ENCODE measurements around the gene SLC35D3. TPM values are rescaled to one million over a fixed set of nuclear protein-coding genes. Genes with fewer than 3 reads are reported as not detected.
"Not testable (repeated sequence)": the region's sequence is repeated elsewhere in the genome, so short reads cannot be mapped to it uniquely, and the experiment has no call there.

The SLC35D3 gene
- total RNA-seq, 1 donor from 2014 or later = not detected

- no peak for DNase-seq (ENCODE audit: low spot score in 2 of 2)
- Histone ChIP-seq H3K4me1 (no peaks in the 10 kb centered on the region), H3K4me3 (no peak overlapping the region), H3K27me3 (no peaks in the 10 kb centered on the region), H3K9me3 (no peaks in the 10 kb centered on the region), H3K27ac (no peak overlapping the region), H3K36me3 (no peaks in the 10 kb centered on the region)
- intact Hi-C loops (cut with DNase I) = no loop called here
- TF ChIP-seq, protein P1, sequence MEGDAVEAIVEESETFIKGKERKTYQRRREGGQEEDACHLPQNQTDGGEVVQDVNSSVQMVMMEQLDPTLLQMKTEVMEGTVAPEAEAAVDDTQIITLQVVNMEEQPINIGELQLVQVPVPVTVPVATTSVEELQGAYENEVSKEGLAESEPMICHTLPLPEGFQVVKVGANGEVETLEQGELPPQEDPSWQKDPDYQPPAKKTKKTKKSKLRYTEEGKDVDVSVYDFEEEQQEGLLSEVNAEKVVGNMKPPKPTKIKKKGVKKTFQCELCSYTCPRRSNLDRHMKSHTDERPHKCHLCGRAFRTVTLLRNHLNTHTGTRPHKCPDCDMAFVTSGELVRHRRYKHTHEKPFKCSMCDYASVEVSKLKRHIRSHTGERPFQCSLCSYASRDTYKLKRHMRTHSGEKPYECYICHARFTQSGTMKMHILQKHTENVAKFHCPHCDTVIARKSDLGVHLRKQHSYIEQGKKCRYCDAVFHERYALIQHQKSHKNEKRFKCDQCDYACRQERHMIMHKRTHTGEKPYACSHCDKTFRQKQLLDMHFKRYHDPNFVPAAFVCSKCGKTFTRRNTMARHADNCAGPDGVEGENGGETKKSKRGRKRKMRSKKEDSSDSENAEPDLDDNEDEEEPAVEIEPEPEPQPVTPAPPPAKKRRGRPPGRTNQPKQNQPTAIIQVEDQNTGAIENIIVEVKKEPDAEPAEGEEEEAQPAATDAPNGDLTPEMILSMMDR (IDR thresholded peaks at IDR 0.05) = no peak
These were observed 47.8 kb downstream of the SLC35D3 start for GRCh38 chr6:136969930-136970329.

- no peaks in the 10 kb centered on the region for H3K4me1 ChIP-seq
- no peaks in the 10 kb centered on the region for H3K36me3 ChIP-seq
- TF ChIP-seq, protein P1 (IDR thresholded peaks at IDR 0.05) = no peak
- DNase-seq (ENCODE audit: low spot score in 2 of 2) = no peak
- intact Hi-C loops (cut with DNase I) = no loop called here
- H3K4me3 ChIP-seq = no peak overlapping the region
- H3K27ac ChIP-seq = no peak overlapping the region
- H3K9me3 ChIP-seq = no peaks in the 10 kb centered on the region
- no peaks in the 10 kb centered on the region for H3K27me3 ChIP-seq
These were observed 49.5 kb downstream of the SLC35D3 start for GRCh38 chr6:136971609-136972008.

- H3K36me3 ChIP-seq; H3K27me3 ChIP-seq; H3K9me3 ChIP-seq; H3K27ac ChIP-seq; H3K4me1 ChIP-seq; DNase-seq (ENCODE audit: low spot score in 2 of 2); intact Hi-C loops (cut with DNase I); H3K4me3 ChIP-seq: not testable (repeated sequence)
These were observed 51.7 kb downstream of the SLC35D3 start for GRCh38 chr6:136973781-136974180.

Other genes with a start within 250 kb of the SLC35D3 start
- gene MAP3K5, start 129.8 kb upstream of the SLC35D3 start, total RNA-seq = 40.9 TPM
- 10.5 TPM for gene PEX7, start 99.7 kb upstream of the SLC35D3 start, total RNA-seq
- gene IL20RA, start 122.7 kb downstream of the SLC35D3 start, total RNA-seq = not detected

Data from ascending aorta (tissue), 2 donors.